ENCODE measurements around the gene DCAF12L2. TPM values are rescaled to one million over a fixed set of nuclear protein-coding genes. Genes with fewer than 3 reads are reported as not detected.

The DCAF12L2 gene
- total RNA-seq, 1 experiment from 2014 or later, result 0.52 TPM

DNA sequence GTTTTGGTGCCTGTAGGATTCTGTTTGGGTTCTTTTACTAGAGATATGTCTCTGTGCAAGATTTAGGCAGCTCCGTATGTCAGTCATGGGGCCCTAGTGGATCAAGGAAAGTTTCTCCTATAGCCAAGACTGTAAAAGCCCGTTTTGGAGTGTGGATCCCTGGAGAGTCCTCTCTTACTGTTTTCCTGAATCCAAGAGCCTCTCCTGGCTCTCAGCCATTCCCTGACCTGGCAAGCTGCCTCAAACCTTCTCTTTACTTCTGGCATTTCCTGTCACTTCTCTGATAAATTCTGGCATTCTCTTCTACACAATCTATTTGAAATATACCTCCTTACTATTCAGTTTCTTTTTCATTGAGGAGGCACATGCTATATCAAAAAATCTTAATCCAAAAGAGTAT lies 41.4 kb downstream of the DCAF12L2 start:
- ChIA-PET POLR2A (no interaction called here), CTCF (no interaction called here)
- Mint-ChIP-seq H3K4me1 (peaks cover 2% of the 10 kb centered on the region; the same call in 1 of the 2 replicates), H3K9me3 (no peaks in the 10 kb centered on the region), H3K4me3 (no peak overlapping the region), H3K36me3 (no peaks in the 10 kb centered on the region), H3K27me3 (ENCODE audit: low read depth) (no peaks in the 10 kb centered on the region), H3K27ac (no peak overlapping the region)
- no peak for ATAC-seq
- TF ChIP-seq, protein P1, sequence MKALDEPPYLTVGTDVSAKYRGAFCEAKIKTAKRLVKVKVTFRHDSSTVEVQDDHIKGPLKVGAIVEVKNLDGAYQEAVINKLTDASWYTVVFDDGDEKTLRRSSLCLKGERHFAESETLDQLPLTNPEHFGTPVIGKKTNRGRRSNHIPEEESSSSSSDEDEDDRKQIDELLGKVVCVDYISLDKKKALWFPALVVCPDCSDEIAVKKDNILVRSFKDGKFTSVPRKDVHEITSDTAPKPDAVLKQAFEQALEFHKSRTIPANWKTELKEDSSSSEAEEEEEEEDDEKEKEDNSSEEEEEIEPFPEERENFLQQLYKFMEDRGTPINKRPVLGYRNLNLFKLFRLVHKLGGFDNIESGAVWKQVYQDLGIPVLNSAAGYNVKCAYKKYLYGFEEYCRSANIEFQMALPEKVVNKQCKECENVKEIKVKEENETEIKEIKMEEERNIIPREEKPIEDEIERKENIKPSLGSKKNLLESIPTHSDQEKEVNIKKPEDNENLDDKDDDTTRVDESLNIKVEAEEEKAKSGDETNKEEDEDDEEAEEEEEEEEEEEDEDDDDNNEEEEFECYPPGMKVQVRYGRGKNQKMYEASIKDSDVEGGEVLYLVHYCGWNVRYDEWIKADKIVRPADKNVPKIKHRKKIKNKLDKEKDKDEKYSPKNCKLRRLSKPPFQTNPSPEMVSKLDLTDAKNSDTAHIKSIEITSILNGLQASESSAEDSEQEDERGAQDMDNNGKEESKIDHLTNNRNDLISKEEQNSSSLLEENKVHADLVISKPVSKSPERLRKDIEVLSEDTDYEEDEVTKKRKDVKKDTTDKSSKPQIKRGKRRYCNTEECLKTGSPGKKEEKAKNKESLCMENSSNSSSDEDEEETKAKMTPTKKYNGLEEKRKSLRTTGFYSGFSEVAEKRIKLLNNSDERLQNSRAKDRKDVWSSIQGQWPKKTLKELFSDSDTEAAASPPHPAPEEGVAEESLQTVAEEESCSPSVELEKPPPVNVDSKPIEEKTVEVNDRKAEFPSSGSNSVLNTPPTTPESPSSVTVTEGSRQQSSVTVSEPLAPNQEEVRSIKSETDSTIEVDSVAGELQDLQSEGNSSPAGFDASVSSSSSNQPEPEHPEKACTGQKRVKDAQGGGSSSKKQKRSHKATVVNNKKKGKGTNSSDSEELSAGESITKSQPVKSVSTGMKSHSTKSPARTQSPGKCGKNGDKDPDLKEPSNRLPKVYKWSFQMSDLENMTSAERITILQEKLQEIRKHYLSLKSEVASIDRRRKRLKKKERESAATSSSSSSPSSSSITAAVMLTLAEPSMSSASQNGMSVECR (CRISPR knock-in tag; IDR thresholded peaks at IDR 0.05; ENCODE audit: borderline replicate concordance), result no peak
- TF ChIP-seq, protein P2, sequence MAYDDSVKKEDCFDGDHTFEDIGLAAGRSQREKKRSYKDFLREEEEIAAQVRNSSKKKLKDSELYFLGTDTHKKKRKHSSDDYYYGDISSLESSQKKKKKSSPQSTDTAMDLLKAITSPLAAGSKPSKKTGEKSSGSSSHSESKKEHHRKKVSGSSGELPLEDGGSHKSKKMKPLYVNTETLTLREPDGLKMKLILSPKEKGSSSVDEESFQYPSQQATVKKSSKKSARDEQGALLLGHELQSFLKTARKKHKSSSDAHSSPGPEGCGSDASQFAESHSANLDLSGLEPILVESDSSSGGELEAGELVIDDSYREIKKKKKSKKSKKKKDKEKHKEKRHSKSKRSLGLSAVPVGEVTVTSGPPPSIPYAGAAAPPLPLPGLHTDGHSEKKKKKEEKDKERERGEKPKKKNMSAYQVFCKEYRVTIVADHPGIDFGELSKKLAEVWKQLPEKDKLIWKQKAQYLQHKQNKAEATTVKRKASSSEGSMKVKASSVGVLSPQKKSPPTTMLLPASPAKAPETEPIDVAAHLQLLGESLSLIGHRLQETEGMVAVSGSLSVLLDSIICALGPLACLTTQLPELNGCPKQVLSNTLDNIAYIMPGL (CRISPR knock-in tag; IDR thresholded peaks at IDR 0.05), result no peak
- TF ChIP-seq RELA (CRISPR knock-in tag; IDR thresholded peaks at IDR 0.05; ENCODE audit: borderline replicate concordance), result no peak
- TF ChIP-seq, protein P3, sequence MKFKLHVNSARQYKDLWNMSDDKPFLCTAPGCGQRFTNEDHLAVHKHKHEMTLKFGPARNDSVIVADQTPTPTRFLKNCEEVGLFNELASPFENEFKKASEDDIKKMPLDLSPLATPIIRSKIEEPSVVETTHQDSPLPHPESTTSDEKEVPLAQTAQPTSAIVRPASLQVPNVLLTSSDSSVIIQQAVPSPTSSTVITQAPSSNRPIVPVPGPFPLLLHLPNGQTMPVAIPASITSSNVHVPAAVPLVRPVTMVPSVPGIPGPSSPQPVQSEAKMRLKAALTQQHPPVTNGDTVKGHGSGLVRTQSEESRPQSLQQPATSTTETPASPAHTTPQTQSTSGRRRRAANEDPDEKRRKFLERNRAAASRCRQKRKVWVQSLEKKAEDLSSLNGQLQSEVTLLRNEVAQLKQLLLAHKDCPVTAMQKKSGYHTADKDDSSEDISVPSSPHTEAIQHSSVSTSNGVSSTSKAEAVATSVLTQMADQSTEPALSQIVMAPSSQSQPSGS (CRISPR knock-in tag; IDR thresholded peaks at IDR 0.05; ENCODE audit: borderline replicate concordance, low read depth), result no peak
- no peak for TF ChIP-seq FOXK1 (CRISPR knock-in tag; IDR thresholded peaks at IDR 0.05)
- TF ChIP-seq, protein P4, sequence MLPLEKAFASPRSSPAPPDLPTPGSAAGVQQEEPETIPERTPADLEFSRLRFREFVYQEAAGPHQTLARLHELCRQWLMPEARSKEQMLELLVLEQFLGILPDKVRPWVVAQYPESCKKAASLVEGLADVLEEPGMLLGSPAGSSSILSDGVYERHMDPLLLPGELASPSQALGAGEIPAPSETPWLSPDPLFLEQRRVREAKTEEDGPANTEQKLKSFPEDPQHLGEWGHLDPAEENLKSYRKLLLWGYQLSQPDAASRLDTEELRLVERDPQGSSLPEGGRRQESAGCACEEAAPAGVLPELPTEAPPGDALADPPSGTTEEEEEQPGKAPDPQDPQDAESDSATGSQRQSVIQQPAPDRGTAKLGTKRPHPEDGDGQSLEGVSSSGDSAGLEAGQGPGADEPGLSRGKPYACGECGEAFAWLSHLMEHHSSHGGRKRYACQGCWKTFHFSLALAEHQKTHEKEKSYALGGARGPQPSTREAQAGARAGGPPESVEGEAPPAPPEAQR (CRISPR knock-in tag; IDR thresholded peaks at IDR 0.05), result no peak
- TF ChIP-seq, protein P5, sequence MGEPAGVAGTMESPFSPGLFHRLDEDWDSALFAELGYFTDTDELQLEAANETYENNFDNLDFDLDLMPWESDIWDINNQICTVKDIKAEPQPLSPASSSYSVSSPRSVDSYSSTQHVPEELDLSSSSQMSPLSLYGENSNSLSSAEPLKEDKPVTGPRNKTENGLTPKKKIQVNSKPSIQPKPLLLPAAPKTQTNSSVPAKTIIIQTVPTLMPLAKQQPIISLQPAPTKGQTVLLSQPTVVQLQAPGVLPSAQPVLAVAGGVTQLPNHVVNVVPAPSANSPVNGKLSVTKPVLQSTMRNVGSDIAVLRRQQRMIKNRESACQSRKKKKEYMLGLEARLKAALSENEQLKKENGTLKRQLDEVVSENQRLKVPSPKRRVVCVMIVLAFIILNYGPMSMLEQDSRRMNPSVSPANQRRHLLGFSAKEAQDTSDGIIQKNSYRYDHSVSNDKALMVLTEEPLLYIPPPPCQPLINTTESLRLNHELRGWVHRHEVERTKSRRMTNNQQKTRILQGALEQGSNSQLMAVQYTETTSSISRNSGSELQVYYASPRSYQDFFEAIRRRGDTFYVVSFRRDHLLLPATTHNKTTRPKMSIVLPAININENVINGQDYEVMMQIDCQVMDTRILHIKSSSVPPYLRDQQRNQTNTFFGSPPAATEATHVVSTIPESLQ (CRISPR knock-in tag; IDR thresholded peaks at IDR 0.05), result no peak
- TF ChIP-seq GABPB1 (CRISPR knock-in tag; IDR thresholded peaks at IDR 0.05), result no peak
- TF ChIP-seq ZNF396 (CRISPR knock-in tag; IDR thresholded peaks at IDR 0.05; ENCODE audit: borderline replicate concordance), result no peak
- TF ChIP-seq, protein P6, sequence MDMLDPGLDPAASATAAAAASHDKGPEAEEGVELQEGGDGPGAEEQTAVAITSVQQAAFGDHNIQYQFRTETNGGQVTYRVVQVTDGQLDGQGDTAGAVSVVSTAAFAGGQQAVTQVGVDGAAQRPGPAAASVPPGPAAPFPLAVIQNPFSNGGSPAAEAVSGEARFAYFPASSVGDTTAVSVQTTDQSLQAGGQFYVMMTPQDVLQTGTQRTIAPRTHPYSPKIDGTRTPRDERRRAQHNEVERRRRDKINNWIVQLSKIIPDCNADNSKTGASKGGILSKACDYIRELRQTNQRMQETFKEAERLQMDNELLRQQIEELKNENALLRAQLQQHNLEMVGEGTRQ (CRISPR knock-in tag; IDR thresholded peaks at IDR 0.05), result no peak
- no peak for TF ChIP-seq ZBTB21 (CRISPR knock-in tag; IDR thresholded peaks at IDR 0.05; ENCODE audit: borderline replicate concordance)
- TF ChIP-seq, protein P7, sequence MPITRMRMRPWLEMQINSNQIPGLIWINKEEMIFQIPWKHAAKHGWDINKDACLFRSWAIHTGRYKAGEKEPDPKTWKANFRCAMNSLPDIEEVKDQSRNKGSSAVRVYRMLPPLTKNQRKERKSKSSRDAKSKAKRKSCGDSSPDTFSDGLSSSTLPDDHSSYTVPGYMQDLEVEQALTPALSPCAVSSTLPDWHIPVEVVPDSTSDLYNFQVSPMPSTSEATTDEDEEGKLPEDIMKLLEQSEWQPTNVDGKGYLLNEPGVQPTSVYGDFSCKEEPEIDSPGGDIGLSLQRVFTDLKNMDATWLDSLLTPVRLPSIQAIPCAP (CRISPR knock-in tag; IDR thresholded peaks at IDR 0.05), result no peak
- TF ChIP-seq, protein P8, sequence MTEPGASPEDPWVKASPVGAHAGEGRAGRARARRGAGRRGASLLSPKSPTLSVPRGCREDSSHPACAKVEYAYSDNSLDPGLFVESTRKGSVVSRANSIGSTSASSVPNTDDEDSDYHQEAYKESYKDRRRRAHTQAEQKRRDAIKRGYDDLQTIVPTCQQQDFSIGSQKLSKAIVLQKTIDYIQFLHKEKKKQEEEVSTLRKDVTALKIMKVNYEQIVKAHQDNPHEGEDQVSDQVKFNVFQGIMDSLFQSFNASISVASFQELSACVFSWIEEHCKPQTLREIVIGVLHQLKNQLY (CRISPR knock-in tag; IDR thresholded peaks at IDR 0.05), result no peak
- no peak for TF ChIP-seq ZNF121 (CRISPR knock-in tag; IDR thresholded peaks at IDR 0.05)
- no peak for TF ChIP-seq NFATC4 (CRISPR knock-in tag; IDR thresholded peaks at IDR 0.05)
- no peak for DNase-seq (ENCODE audit: low spot score)

Measured in WTC11 (cell line).